Activated T-cell treated with anti-CD3 and anti-CD28 coated beads, Interleukin-2, amount 50 U/mL, for 72 hours (primary cell): ENCODE data around the gene NEBL. TPM values are rescaled to one million over a fixed set of nuclear protein-coding genes. Genes with fewer than 3 reads are reported as not detected.

ENCODE experiments used
- ATAC-seq, 2 donors: fragments of 150-1000 bp; cut with Tn5 transposase; replicated peaks in 1 of 2; 2 replicates each; pipeline ENCODE4 v1.10.0; 2021; ENCODE audit warnings: moderate library complexity in 2 of 2, mild to moderate bottlenecking in 1 of 2
- DNase-seq, 2 donors: peaks; one replicate each; pipeline ENCODE4 v3.0.0; 2021 to 2022; ENCODE audit warnings: mixed read lengths in 1 of 2
- H3K27ac Mint-ChIP-seq: one replicate; pipeline ENCODE4 v1.8.0; 2022; ENCODE audit warnings: mild to moderate bottlenecking, moderate library complexity, mixed read lengths
- H3K27me3 Mint-ChIP-seq: one replicate; pipeline ENCODE4 v1.8.0; 2022; ENCODE audit warnings: low read depth, mixed read lengths
- H3K36me3 Mint-ChIP-seq, 2 donors: one replicate each; pipeline ENCODE4 v1.8.0; 2022; ENCODE audit warnings: mixed read lengths in 2 of 2, mild to moderate bottlenecking in 1 of 2; ENCODE audit not compliant: insufficient read depth in 2 of 2
- H3K4me1 Mint-ChIP-seq: one replicate; pipeline ENCODE4 v1.8.0; 2022; ENCODE audit warnings: low read depth, mixed read lengths
- H3K4me3 Mint-ChIP-seq, 2 donors: one replicate each; pipeline ENCODE4 v1.8.0; 2022; ENCODE audit warnings: mild to moderate bottlenecking in 2 of 2, mixed read lengths in 2 of 2, moderate library complexity in 2 of 2
- H3K9me3 Mint-ChIP-seq, 2 donors: one replicate each; pipeline ENCODE4 v1.8.0; 2022; ENCODE audit warnings: mixed read lengths in 2 of 2
- total RNA-seq, 2 donors: library from RNA; stranded (reverse); gene quantifications; one replicate each; pipeline ENCODE4 v1.2.3, GENCODE V29; 2022

The NEBL gene
- total RNA-seq, 2 donors from 2014 or later, result 0.09 to 0.17 TPM

- Mint-ChIP-seq H3K9me3 (no peaks in the 10 kb centered on the region), H3K36me3 (no peaks in the 10 kb centered on the region), H3K4me3 (no peak overlapping the region), H3K27ac (no peak overlapping the region), H3K4me1 (no peaks in the 10 kb centered on the region), H3K27me3 (no peaks in the 10 kb centered on the region)
- DNase-seq (no peak), ATAC-seq (no peak)
Measured at GRCh38 chr10:20892011-20892585, 5.0 kb downstream of the NEBL start.

- H3K9me3 Mint-ChIP-seq, result no peaks in the 10 kb centered on the region
Measured at GRCh38 chr10:20891338-20891714, 5.8 kb downstream of the NEBL start.

GRCh38 chr10:20890491-20891337, 6.4 kb downstream of the NEBL start:
- no peaks in the 10 kb centered on the region for H3K27me3 Mint-ChIP-seq
- no peak overlapping the region for H3K27ac Mint-ChIP-seq
- no peak overlapping the region for H3K4me3 Mint-ChIP-seq
- no peaks in the 10 kb centered on the region for H3K4me1 Mint-ChIP-seq
- H3K36me3 Mint-ChIP-seq, result no peaks in the 10 kb centered on the region
- DNase-seq (no peak), ATAC-seq (no peak)
- no peaks in the 10 kb centered on the region for H3K9me3 Mint-ChIP-seq

More at GRCh38 chr10:20891338-20891714, 5.8 kb downstream of the NEBL start:
- ATAC-seq (no peak), DNase-seq (no peak)
- Mint-ChIP-seq H3K27me3 (no peaks in the 10 kb centered on the region), H3K4me1 (no peaks in the 10 kb centered on the region), H3K4me3 (no peak overlapping the region), H3K27ac (no peak overlapping the region), H3K36me3 (no peaks in the 10 kb centered on the region)

GRCh38 chr10:20890009-20890408, 7.1 kb downstream of the NEBL start:
- Mint-ChIP-seq H3K4me1 (no peaks in the 10 kb centered on the region), H3K4me3 (no peak overlapping the region), H3K27ac (no peak overlapping the region), H3K27me3 (no peaks in the 10 kb centered on the region), H3K36me3 (no peaks in the 10 kb centered on the region), H3K9me3 (no peaks in the 10 kb centered on the region)
- DNase-seq, result no peak
- no peak for ATAC-seq

- Mint-ChIP-seq H3K4me1 (no peaks in the 10 kb centered on the region), H3K27ac (no peak overlapping the region), H3K9me3 (no peaks in the 10 kb centered on the region), H3K4me3 (no peak overlapping the region), H3K36me3 (no peaks in the 10 kb centered on the region), H3K27me3 (no peaks in the 10 kb centered on the region)
- ATAC-seq (no peak), DNase-seq (no peak)
Measured at GRCh38 chr10:20888620-20889330, 8.3 kb downstream of the NEBL start.

- Mint-ChIP-seq H3K27me3 (no peaks in the 10 kb centered on the region), H3K27ac (no peak overlapping the region), H3K36me3 (no peaks in the 10 kb centered on the region), H3K4me1 (no peaks in the 10 kb centered on the region), H3K9me3 (no peaks in the 10 kb centered on the region), H3K4me3 (no peak overlapping the region)
- ATAC-seq, result no peak
- no peak for DNase-seq
Measured at GRCh38 chr10:20887706-20888555, 9.2 kb downstream of the NEBL start.

- no peaks in the 10 kb centered on the region for H3K9me3 Mint-ChIP-seq
- no peak for DNase-seq
- no peak overlapping the region for H3K27ac Mint-ChIP-seq
- H3K4me3 Mint-ChIP-seq, result no peak overlapping the region
- H3K27me3 Mint-ChIP-seq, result no peaks in the 10 kb centered on the region
- ATAC-seq, result no peak
- no peaks in the 10 kb centered on the region for H3K36me3 Mint-ChIP-seq
- H3K4me1 Mint-ChIP-seq, result no peaks in the 10 kb centered on the region
Measured at GRCh38 chr10:20885678-20886077, 11.4 kb downstream of the NEBL start.

- Mint-ChIP-seq H3K4me1 (no peaks in the 10 kb centered on the region), H3K27ac (no peak overlapping the region), H3K4me3 (no peak overlapping the region), H3K36me3 (no peaks in the 10 kb centered on the region), H3K9me3 (no peaks in the 10 kb centered on the region), H3K27me3 (no peaks in the 10 kb centered on the region)
- ATAC-seq (no peak), DNase-seq (no peak)
Measured at GRCh38 chr10:20883552-20883951, 13.6 kb downstream of the NEBL start.

GRCh38 chr10:20882091-20882490, 15.0 kb downstream of the NEBL start:
- no peaks in the 10 kb centered on the region for H3K27me3 Mint-ChIP-seq
- H3K4me3 Mint-ChIP-seq, result no peak overlapping the region

GRCh38 chr10:20879136-20879535, 18.0 kb downstream of the NEBL start:
- H3K36me3 Mint-ChIP-seq, result no peaks in the 10 kb centered on the region

More at GRCh38 chr10:20882091-20882490, 15.0 kb downstream of the NEBL start:
- no peak for DNase-seq
- H3K27ac Mint-ChIP-seq, result no peak overlapping the region
- no peaks in the 10 kb centered on the region for H3K4me1 Mint-ChIP-seq
- no peak for ATAC-seq
- no peaks in the 10 kb centered on the region for H3K36me3 Mint-ChIP-seq
- H3K9me3 Mint-ChIP-seq, result no peaks in the 10 kb centered on the region

GRCh38 chr10:20877986-20878983, 18.8 kb downstream of the NEBL start:
- H3K9me3 Mint-ChIP-seq, result no peaks in the 10 kb centered on the region
- H3K4me1 Mint-ChIP-seq, result no peaks in the 10 kb centered on the region
- DNase-seq (no peak), ATAC-seq (no peak)
- H3K27me3 Mint-ChIP-seq, result no peaks in the 10 kb centered on the region
- no peak overlapping the region for H3K4me3 Mint-ChIP-seq
- H3K27ac Mint-ChIP-seq, result no peak overlapping the region
- H3K36me3 Mint-ChIP-seq, result no peaks in the 10 kb centered on the region

More at GRCh38 chr10:20879136-20879535, 18.0 kb downstream of the NEBL start:
- DNase-seq, result no peak
- H3K27me3 Mint-ChIP-seq, result no peaks in the 10 kb centered on the region
- no peaks in the 10 kb centered on the region for H3K9me3 Mint-ChIP-seq
- ATAC-seq, result no peak
- no peak overlapping the region for H3K4me3 Mint-ChIP-seq
- H3K4me1 Mint-ChIP-seq, result no peaks in the 10 kb centered on the region
- H3K27ac Mint-ChIP-seq, result no peak overlapping the region

GRCh38 chr10:20877554-20877953, 19.6 kb downstream of the NEBL start:
- DNase-seq (no peak), ATAC-seq (no peak)
- no peaks in the 10 kb centered on the region for H3K9me3 Mint-ChIP-seq
- no peaks in the 10 kb centered on the region for H3K36me3 Mint-ChIP-seq
- no peak overlapping the region for H3K27ac Mint-ChIP-seq
- H3K4me3 Mint-ChIP-seq, result no peak overlapping the region
- no peaks in the 10 kb centered on the region for H3K4me1 Mint-ChIP-seq
- no peaks in the 10 kb centered on the region for H3K27me3 Mint-ChIP-seq
